Mammary epithelial cell (primary cell): ENCODE results near the gene EIF5B.
"Not testable (repeated sequence)": the region's sequence is repeated elsewhere in the genome, so short reads cannot be mapped to it uniquely, and the experiment has no call there.

Experiments used
- EZH2 ChIP-seq: IDR thresholded peaks from 2 replicates; pipeline ENCODE4 v1.6.1; 2012; ENCODE audit warnings: low read length, inconsistent platforms, borderline replicate concordance
- TF ChIP-seq, protein P1 (sequence below), 2 donors: IDR thresholded peaks in 1 of 2; conservative IDR thresholded peaks in 1 of 2; 2 replicates each; pipeline ENCODE4 v1.5.1; 2011 to 2012; ENCODE audit warnings: inconsistent platforms in 2 of 2, low read length in 2 of 2, mild to moderate bottlenecking in 2 of 2, control low read depth in 1 of 2, low read depth in 1 of 2; ENCODE audit not compliant: insufficient read depth in 1 of 2; ENCODE audit errors: extremely low read depth in 1 of 2

DNA sequence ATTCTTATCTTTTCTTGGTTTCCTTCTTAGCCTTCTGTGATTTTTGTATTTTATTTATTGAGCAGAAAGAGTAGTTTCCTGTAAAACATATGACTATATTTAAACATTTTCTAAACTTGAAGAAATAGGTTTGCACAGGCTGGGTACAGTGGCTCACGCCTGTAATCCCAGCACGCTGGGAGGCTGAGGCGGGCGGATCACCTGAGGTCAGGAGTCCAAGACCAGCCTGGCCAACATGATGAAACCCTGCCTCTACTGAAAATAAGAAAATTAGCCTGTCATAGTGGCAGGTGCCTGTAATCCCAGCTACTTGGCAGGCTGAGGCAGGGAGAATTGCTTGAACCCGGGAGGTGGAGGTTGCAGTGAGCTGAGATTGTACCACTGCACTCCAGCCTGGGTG lies 31.7 kb downstream of the EIF5B start:
- TF ChIP-seq, protein P1, sequence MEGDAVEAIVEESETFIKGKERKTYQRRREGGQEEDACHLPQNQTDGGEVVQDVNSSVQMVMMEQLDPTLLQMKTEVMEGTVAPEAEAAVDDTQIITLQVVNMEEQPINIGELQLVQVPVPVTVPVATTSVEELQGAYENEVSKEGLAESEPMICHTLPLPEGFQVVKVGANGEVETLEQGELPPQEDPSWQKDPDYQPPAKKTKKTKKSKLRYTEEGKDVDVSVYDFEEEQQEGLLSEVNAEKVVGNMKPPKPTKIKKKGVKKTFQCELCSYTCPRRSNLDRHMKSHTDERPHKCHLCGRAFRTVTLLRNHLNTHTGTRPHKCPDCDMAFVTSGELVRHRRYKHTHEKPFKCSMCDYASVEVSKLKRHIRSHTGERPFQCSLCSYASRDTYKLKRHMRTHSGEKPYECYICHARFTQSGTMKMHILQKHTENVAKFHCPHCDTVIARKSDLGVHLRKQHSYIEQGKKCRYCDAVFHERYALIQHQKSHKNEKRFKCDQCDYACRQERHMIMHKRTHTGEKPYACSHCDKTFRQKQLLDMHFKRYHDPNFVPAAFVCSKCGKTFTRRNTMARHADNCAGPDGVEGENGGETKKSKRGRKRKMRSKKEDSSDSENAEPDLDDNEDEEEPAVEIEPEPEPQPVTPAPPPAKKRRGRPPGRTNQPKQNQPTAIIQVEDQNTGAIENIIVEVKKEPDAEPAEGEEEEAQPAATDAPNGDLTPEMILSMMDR (conservative IDR thresholded peaks at IDR 0.05 in 1 of 2, IDR thresholded peaks at IDR 0.05 in 1 of 2; ENCODE audit: extremely low read depth in 1 of 2, insufficient read depth in 1 of 2, low read depth in 1 of 2, low read length in 2 of 2): not testable (repeated sequence)
- TF ChIP-seq EZH2: not testable (repeated sequence)
